Hepatocyte (in vitro differentiated cells): ENCODE data around the gene CA11. TPM values are rescaled to one million over a fixed set of nuclear protein-coding genes. Genes with fewer than 3 reads are reported as not detected.

ENCODE experiments used
- DNase-seq: peaks from one replicate; pipeline ENCODE4 v3.0.0-alpha.2; 2016; ENCODE audit warnings: low spot score
- H2AFZ ChIP-seq: fragments of 200-600 bp; sonication (generic); 2 replicates; pipeline ENCODE4 v1.6.0; 2016; ENCODE audit warnings: antibody characterized with exemption, mild to moderate bottlenecking
- H3K27ac ChIP-seq: fragments of 200-600 bp; sonication (generic); 2 replicates; pipeline ENCODE4 v1.5.1; 2016; ENCODE audit warnings: mild to moderate bottlenecking
- H3K27me3 ChIP-seq: fragments of 200-600 bp; sonication (generic); 2 replicates; pipeline ENCODE4 v1.6.1; 2016
- H3K36me3 ChIP-seq: fragments of 200-600 bp; sonication (generic); replicated peaks from 2 replicates; pipeline ENCODE4 v1.5.1; 2016; ENCODE audit warnings: low read depth; ENCODE audit not compliant: insufficient read depth
- H3K4me1 ChIP-seq: fragments of 200-600 bp; sonication (generic); 2 replicates; pipeline ENCODE4 v1.5.1; 2016; ENCODE audit warnings: mild to moderate bottlenecking, moderate library complexity; ENCODE audit not compliant: insufficient read depth
- H3K4me2 ChIP-seq: fragments of 200-600 bp; sonication (generic); 2 replicates; pipeline ENCODE4 v1.6.0; 2016
- H3K4me3 ChIP-seq: fragments of 200-600 bp; sonication (generic); 2 replicates; pipeline ENCODE4 v1.5.1; 2016; ENCODE audit warnings: mild to moderate bottlenecking
- H3K79me2 ChIP-seq: fragments of 200-600 bp; sonication (generic); 2 replicates; pipeline ENCODE4 v1.6.0; 2017; ENCODE audit warnings: mild to moderate bottlenecking
- H3K9me2 ChIP-seq: fragments of 200-600 bp; sonication (generic); replicated peaks from 2 replicates; pipeline ENCODE4 v1.6.0; 2017; ENCODE audit warnings: mild to moderate bottlenecking; ENCODE audit not compliant: insufficient read depth
- H3K9me3 ChIP-seq: fragments of 200-600 bp; sonication (generic); 2 replicates; pipeline ENCODE4 v1.5.1; 2016; ENCODE audit warnings: low read depth, mild to moderate bottlenecking
- H4K20me1 ChIP-seq: fragments of 200-600 bp; sonication (generic); 2 replicates; pipeline ENCODE4 v1.6.0; 2016; ENCODE audit warnings: mild to moderate bottlenecking; ENCODE audit not compliant: insufficient read depth, poor library complexity, severe bottlenecking
- EZH2 ChIP-seq: fragments of 200-600 bp; sonication (generic); IDR thresholded peaks from 2 replicates; pipeline ENCODE4 v1.6.1; 2016; ENCODE audit warnings: antibody characterized with exemption, mild to moderate bottlenecking, borderline replicate concordance
- EZH2phosphoT487 ChIP-seq: fragments of 200-600 bp; sonication (generic); IDR thresholded peaks from one replicate; pipeline ENCODE4 v1.6.1; 2018; ENCODE audit warnings: antibody characterized with exemption, mild to moderate bottlenecking, low read depth, moderate library complexity; ENCODE audit not compliant: unreplicated experiment, severe bottlenecking
- whole genome bisulfite sequencing: methylation state at CpG from one replicate; pipeline ENCODE4 v1.1.6; 2016; ENCODE audit warnings: low lambda C conversion rate; ENCODE audit errors: missing lambda C conversion rate; 5-methylcytosine and 5-hydroxymethylcytosine counted together
- polyA plus RNA-seq: library from polyadenylated mRNA; unstranded; fragments of >200 nt; fragmentation: Nextera tagmentation; extraction: Ambion mirVana; gene quantifications from 2 replicates; pipeline ENCODE4 v1.2.1, GENCODE V29; 2016
- total RNA-seq: library from RNA; depleted of rRNA; stranded (reverse); fragments of >200 nt; gene quantifications from 2 replicates; pipeline ENCODE4 v1.2.3, GENCODE V29; 2014
- TF ChIP-seq, protein P1 (sequence below): fragments of 200-600 bp; sonication (generic); IDR thresholded peaks from 2 replicates; pipeline ENCODE4 v1.5.1; 2016; ENCODE audit warnings: antibody characterized with exemption, mild to moderate bottlenecking; ENCODE audit not compliant: poor library complexity

Gene CA11
- total and polyA plus RNA-seq, 2 experiments from 2014 or later = 12.0 to 43.6 TPM

- no peaks in the 10 kb centered on the region for H3K9me3 ChIP-seq
These were observed 14.8 kb downstream of the CA11 start for GRCh38 chr19:48631225-48631624.

DNA sequence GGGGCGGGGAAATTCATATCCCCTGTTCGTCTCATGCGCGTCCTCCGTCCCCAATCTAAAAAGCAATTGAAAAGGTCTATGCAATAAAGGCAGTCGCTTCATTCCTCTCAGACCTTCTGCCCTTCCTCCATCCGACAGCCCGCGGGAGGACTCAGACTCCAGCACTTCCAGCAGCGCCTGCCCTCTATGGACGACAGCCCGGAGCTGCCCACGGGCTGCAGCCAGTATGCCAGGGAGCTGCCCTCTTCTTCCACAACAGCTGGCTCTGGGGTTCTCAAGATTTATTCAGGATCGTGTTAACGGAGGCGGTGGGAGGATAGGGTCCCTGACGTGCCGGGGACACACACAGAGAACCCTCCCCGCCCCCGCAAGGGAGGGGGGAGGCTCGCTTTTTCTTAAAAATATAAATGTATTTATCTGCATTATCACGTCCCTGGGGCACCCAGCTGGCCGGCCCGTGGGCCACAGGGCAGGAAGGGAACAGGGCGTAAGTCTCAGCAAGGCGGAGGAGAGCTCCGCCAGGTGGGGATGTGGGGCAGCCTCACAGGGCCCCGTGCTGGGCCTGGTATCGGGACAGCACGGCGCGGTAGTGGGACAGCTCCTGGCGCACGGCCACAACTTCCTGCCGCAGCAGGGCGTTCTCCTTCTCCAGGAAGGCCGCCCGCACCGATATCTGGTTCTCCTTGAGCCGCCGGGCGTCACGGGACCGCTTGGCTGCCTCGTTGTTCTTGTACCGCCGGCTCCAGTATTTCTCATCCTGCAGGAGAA, 15.5 kb downstream of the CA11 start:
- peaks cover 10% of the 10 kb centered on the region for H3K79me2 ChIP-seq
- peaks cover 48% of the 10 kb centered on the region for H3K4me1 ChIP-seq
- peak overlapping the region; percentile 66 for H3K4me2 ChIP-seq
- H3K27ac ChIP-seq = peak overlapping the region; percentile 80
- 11% methylated on average over 46 of the region's 47 CpGs for WGBS
- no peaks in the 10 kb centered on the region for H3K9me2 ChIP-seq
- no peaks in the 10 kb centered on the region for H4K20me1 ChIP-seq
- peak; percentile 89 for DNase-seq
- H3K36me3 ChIP-seq = no peaks in the 10 kb centered on the region
- H3K4me3 ChIP-seq = no peak overlapping the region
- H3K9me3 ChIP-seq = no peaks in the 10 kb centered on the region
- no peak overlapping the region for H2AFZ ChIP-seq
- TF ChIP-seq EZH2 = no peak
- TF ChIP-seq, protein P1, sequence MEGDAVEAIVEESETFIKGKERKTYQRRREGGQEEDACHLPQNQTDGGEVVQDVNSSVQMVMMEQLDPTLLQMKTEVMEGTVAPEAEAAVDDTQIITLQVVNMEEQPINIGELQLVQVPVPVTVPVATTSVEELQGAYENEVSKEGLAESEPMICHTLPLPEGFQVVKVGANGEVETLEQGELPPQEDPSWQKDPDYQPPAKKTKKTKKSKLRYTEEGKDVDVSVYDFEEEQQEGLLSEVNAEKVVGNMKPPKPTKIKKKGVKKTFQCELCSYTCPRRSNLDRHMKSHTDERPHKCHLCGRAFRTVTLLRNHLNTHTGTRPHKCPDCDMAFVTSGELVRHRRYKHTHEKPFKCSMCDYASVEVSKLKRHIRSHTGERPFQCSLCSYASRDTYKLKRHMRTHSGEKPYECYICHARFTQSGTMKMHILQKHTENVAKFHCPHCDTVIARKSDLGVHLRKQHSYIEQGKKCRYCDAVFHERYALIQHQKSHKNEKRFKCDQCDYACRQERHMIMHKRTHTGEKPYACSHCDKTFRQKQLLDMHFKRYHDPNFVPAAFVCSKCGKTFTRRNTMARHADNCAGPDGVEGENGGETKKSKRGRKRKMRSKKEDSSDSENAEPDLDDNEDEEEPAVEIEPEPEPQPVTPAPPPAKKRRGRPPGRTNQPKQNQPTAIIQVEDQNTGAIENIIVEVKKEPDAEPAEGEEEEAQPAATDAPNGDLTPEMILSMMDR = peak; percentile 30
- no peaks in the 10 kb centered on the region for H3K27me3 ChIP-seq

More at GRCh38 chr19:48631225-48631624, 14.8 kb downstream of the CA11 start:
- no peak overlapping the region for H3K4me3 ChIP-seq
- 72% methylated on average over 3 of the region's 3 CpGs for WGBS
- no peak overlapping the region for H2AFZ ChIP-seq
- DNase-seq = no peak
- H3K27me3 ChIP-seq = no peaks in the 10 kb centered on the region
- H3K9me2 ChIP-seq = no peaks in the 10 kb centered on the region
- peak overlapping the region; percentile 80 for H3K27ac ChIP-seq
- H3K4me2 ChIP-seq = peak overlapping the region; percentile 66
- no peak for TF ChIP-seq EZH2phosphoT487
- TF ChIP-seq, protein P1 = no peak
- TF ChIP-seq EZH2 = no peak
- H3K4me1 ChIP-seq = peaks cover 48% of the 10 kb centered on the region
- H3K79me2 ChIP-seq = peaks cover 7% of the 10 kb centered on the region
- no peaks in the 10 kb centered on the region for H3K36me3 ChIP-seq
- H4K20me1 ChIP-seq = no peaks in the 10 kb centered on the region

DNA sequence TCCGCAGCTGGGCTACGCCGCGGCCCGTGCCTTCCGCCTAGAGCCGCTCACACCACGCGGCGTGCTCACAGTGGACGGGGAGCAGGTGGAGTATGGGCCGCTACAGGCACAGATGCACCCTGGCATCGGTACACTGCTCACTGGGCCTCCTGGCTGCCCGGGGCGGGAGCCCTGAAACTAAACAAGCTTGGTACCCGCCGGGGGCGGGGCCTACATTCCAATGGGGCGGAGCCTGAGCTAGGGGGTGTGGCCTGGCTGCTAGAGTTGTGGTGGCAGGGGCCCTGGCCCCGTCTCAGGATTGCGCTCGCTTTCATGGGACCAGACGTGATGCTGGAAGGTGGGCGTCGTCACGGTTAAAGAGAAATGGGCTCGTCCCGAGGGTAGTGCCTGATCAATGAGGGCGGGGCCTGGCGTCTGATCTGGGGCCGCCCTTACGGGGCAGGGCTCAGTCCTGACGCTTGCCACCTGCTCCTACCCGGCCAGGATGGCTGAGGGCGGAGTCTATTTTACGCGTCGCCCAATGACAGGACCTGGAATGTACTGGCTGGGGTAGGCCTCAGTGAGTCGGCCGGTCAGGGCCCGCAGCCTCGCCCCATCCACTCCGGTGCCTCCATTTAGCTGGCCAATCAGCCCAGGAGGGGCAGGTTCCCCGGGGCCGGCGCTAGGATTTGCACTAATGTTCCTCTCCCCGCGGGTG, 16.2 kb downstream of the CA11 start:
- WGBS = 43% methylated on average over 43 of the region's 48 CpGs

More for the DNA sequence above, 16.2 kb downstream of the CA11 start:
- Histone ChIP-seq H4K20me1 (no peaks in the 10 kb centered on the region), H3K9me3 (no peaks in the 10 kb centered on the region), H3K4me3 (no peak overlapping the region), H3K4me1 (peaks cover 44% of the 10 kb centered on the region), H2AFZ (no peak overlapping the region), H3K36me3 (no peaks in the 10 kb centered on the region), H3K79me2 (peaks cover 17% of the 10 kb centered on the region), H3K4me2 (peak overlapping the region; percentile 66), H3K27me3 (no peaks in the 10 kb centered on the region), H3K27ac (peak overlapping the region; percentile 80), H3K9me2 (no peaks in the 10 kb centered on the region)
- peak; percentile 79 for DNase-seq
- no peak for TF ChIP-seq EZH2
- TF ChIP-seq EZH2phosphoT487 = no peak
- TF ChIP-seq, protein P1 = no peak
